ENCODE measurements around the gene NWD2.

NWD2 gene

DNA sequence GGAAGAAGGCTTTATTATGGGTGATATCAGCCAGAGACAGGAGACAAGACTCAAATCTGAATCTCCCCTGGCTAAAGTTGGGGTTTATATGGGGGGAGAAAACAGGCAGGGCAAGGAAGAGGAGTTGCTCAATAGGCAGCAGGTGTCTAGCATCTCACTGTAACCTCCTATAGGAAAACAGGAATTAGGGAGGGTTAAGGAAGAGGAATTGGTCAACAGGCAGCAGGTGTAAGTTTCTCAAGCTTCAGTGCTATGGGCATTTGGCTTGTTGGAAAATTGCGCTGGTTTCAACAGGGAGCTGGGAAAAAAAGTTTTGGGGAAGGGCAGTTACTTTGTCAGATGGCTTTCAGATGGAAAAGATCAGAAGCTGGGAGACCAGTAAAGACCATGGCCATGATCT is 206.4 kb downstream of the NWD2 start:
- Histone ChIP-seq H3F3A (ENCODE audit: insufficient read depth) (no peaks in the 10 kb centered on the region), H3K9me2 (replicated peaks; ENCODE audit: insufficient read depth, low read length) (no peaks in the 10 kb centered on the region), H3K36me3 (ENCODE audit: low read length) (no peaks in the 10 kb centered on the region), H2AFZ (ENCODE audit: low read depth, low read length, severe bottlenecking) (no peak overlapping the region), H3K4me3 (ENCODE audit: insufficient read depth, low read length, poor library complexity, severe bottlenecking) (no peak overlapping the region), H3K27ac (ENCODE audit: low read depth, low read length) (no peak overlapping the region), H3K9me3 (ENCODE audit: insufficient read depth, low read length) (no peaks in the 10 kb centered on the region), H3K4me2 (ENCODE audit: low read depth, low read length, poor library complexity, severe bottlenecking) (no peak overlapping the region), H3K79me2 (ENCODE audit: insufficient read depth, low read length) (no peaks in the 10 kb centered on the region), H3K27me3 (ENCODE audit: low read length) (no peaks in the 10 kb centered on the region), H3K9ac (ENCODE audit: low read length) (no peak overlapping the region), H4K20me1 (ENCODE audit: low read depth, low read length) (no peaks in the 10 kb centered on the region)
- TF ChIP-seq, protein P1, sequence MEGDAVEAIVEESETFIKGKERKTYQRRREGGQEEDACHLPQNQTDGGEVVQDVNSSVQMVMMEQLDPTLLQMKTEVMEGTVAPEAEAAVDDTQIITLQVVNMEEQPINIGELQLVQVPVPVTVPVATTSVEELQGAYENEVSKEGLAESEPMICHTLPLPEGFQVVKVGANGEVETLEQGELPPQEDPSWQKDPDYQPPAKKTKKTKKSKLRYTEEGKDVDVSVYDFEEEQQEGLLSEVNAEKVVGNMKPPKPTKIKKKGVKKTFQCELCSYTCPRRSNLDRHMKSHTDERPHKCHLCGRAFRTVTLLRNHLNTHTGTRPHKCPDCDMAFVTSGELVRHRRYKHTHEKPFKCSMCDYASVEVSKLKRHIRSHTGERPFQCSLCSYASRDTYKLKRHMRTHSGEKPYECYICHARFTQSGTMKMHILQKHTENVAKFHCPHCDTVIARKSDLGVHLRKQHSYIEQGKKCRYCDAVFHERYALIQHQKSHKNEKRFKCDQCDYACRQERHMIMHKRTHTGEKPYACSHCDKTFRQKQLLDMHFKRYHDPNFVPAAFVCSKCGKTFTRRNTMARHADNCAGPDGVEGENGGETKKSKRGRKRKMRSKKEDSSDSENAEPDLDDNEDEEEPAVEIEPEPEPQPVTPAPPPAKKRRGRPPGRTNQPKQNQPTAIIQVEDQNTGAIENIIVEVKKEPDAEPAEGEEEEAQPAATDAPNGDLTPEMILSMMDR (IDR thresholded peaks at IDR 0.05; ENCODE audit: insufficient read depth, low read length, poor library complexity, severe bottlenecking) = no peak

DNA sequence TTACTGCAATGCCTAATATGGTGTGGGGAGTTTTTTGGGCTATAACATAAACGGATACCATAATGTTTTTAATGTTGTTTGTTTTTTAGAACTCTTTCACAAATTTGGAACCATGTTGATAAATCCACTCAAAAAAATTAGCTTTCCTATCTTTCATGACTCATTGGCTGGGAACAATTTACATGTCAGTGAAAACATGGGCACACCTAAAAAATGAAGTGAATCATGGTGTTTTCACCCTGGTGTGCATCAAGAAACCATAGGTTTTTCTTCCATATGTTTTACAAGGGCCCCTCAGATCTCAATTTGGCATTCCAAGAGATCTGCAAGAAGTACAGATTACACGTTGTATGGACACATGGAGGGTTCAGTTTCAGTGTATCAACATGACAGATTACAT is 207.1 kb downstream of the NWD2 start:
- Histone ChIP-seq H3K9me3 (ENCODE audit: insufficient read depth, low read length) (no peaks in the 10 kb centered on the region), H3K27me3 (ENCODE audit: low read length) (no peaks in the 10 kb centered on the region), H3K4me2 (ENCODE audit: low read depth, low read length, poor library complexity, severe bottlenecking) (no peak overlapping the region), H3K79me2 (ENCODE audit: insufficient read depth, low read length) (no peaks in the 10 kb centered on the region), H4K20me1 (ENCODE audit: low read depth, low read length) (no peaks in the 10 kb centered on the region), H3K9me2 (replicated peaks; ENCODE audit: insufficient read depth, low read length) (no peaks in the 10 kb centered on the region), H3K4me3 (ENCODE audit: insufficient read depth, low read length, poor library complexity, severe bottlenecking) (no peak overlapping the region), H3F3A (ENCODE audit: insufficient read depth) (no peaks in the 10 kb centered on the region), H3K27ac (ENCODE audit: low read depth, low read length) (no peak overlapping the region), H2AFZ (ENCODE audit: low read depth, low read length, severe bottlenecking) (no peak overlapping the region), H3K36me3 (ENCODE audit: low read length) (no peaks in the 10 kb centered on the region), H3K9ac (ENCODE audit: low read length) (no peak overlapping the region)
- TF ChIP-seq EZH2phosphoT487 (conservative IDR thresholded peaks at IDR 0.05; ENCODE audit: low read length) = no peak
- TF ChIP-seq, protein P1 (IDR thresholded peaks at IDR 0.05; ENCODE audit: insufficient read depth, low read length, poor library complexity, severe bottlenecking) = no peak

DNA sequence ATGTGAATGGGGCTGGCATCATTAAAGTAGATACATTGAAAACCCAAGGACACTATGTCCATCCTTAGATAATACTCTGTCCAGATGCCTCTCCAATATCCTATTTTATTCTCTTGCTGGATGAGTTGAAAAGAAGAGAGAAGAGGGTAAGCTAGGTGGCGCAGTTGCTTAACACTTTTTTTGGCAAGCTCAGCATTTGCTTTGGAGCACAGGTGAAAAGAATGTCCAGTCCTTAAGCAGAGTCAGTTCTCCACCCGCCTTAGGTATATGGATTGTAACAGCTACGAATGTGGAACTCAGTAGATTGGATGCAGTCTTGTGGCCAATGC is 208.4 kb downstream of the NWD2 start:
- no peak overlapping the region for H3K27ac ChIP-seq (ENCODE audit: low read depth, low read length)
- no peak overlapping the region for H3K4me2 ChIP-seq (ENCODE audit: low read depth, low read length, poor library complexity, severe bottlenecking)
- no peak for TF ChIP-seq EZH2phosphoT487 (conservative IDR thresholded peaks at IDR 0.05; ENCODE audit: low read length)
- TF ChIP-seq, protein P1 (IDR thresholded peaks at IDR 0.05; ENCODE audit: insufficient read depth, low read length, poor library complexity, severe bottlenecking) = peak; percentile 51
- H3F3A ChIP-seq (ENCODE audit: insufficient read depth) = no peaks in the 10 kb centered on the region
- no peaks in the 10 kb centered on the region for H4K20me1 ChIP-seq (ENCODE audit: low read depth, low read length)
- no peaks in the 10 kb centered on the region for H3K36me3 ChIP-seq (ENCODE audit: low read length)
- H2AFZ ChIP-seq (ENCODE audit: low read depth, low read length, severe bottlenecking) = no peak overlapping the region
- H3K9ac ChIP-seq (ENCODE audit: low read length) = no peak overlapping the region
- no peaks in the 10 kb centered on the region for H3K9me3 ChIP-seq (ENCODE audit: insufficient read depth, low read length)
- no peaks in the 10 kb centered on the region for H3K27me3 ChIP-seq (ENCODE audit: low read length)
- H3K79me2 ChIP-seq (ENCODE audit: insufficient read depth, low read length) = no peaks in the 10 kb centered on the region
- no peak overlapping the region for H3K4me3 ChIP-seq (ENCODE audit: insufficient read depth, low read length, poor library complexity, severe bottlenecking)
- H3K9me2 ChIP-seq (replicated peaks; ENCODE audit: insufficient read depth, low read length) = no peaks in the 10 kb centered on the region

Data from SU-DHL-6 (cell line).